Skeletal muscle satellite cell (primary cell): ENCODE measurements around the gene TMOD1.

Experiments
- H3K27me3 ChIP-seq: 2 replicates; pipeline ENCODE4 v1.7.0; 2013; ENCODE audit warnings: low read length; ENCODE audit not compliant: control insufficient read depth, insufficient read depth
- H3K36me3 ChIP-seq: 2 replicates; pipeline ENCODE4 v1.7.0; 2013; ENCODE audit warnings: mild to moderate bottlenecking, control low read depth, low read length; ENCODE audit not compliant: insufficient read depth
- H3K4me1 ChIP-seq: 2 replicates; pipeline ENCODE4 v1.7.0; 2013; ENCODE audit warnings: low read length; ENCODE audit not compliant: control insufficient read depth, insufficient read depth
- H3K4me2 ChIP-seq: 2 replicates; pipeline ENCODE4 v1.7.0; 2013; ENCODE audit warnings: mild to moderate bottlenecking, low read length
- H3K4me3 ChIP-seq: 2 replicates; pipeline ENCODE4 v1.7.0; 2013; ENCODE audit warnings: low read length
- H3K9ac ChIP-seq: 2 replicates; pipeline ENCODE4 v1.7.0; 2013; ENCODE audit warnings: mild to moderate bottlenecking, low read depth, low read length, moderate library complexity
- H3K9me3 ChIP-seq: replicated peaks from 2 replicates; pipeline ENCODE4 v1.7.0; 2013; ENCODE audit warnings: mild to moderate bottlenecking, control low read depth, low read length

The TMOD1 gene

GRCh38 chr9:97555164-97555563 lies 53.7 kb downstream of the TMOD1 start:
- Histone ChIP-seq H3K9ac (no peak overlapping the region), H3K4me3 (no peak overlapping the region), H3K9me3 (no peaks in the 10 kb centered on the region), H3K36me3 (no peaks in the 10 kb centered on the region), H3K4me2 (no peak overlapping the region), H3K4me1 (no peaks in the 10 kb centered on the region), H3K27me3 (peaks cover 33% of the 10 kb centered on the region)

GRCh38 chr9:97556036-97556720 lies 54.7 kb downstream of the TMOD1 start:
- Histone ChIP-seq H3K4me1 (no peaks in the 10 kb centered on the region), H3K4me2 (no peak overlapping the region), H3K27me3 (peaks cover 33% of the 10 kb centered on the region), H3K4me3 (no peak overlapping the region), H3K9ac (no peak overlapping the region), H3K36me3 (no peaks in the 10 kb centered on the region), H3K9me3 (no peaks in the 10 kb centered on the region)

GRCh38 chr9:97556721-97557605 lies 55.5 kb downstream of the TMOD1 start:
- Histone ChIP-seq H3K4me1 (no peaks in the 10 kb centered on the region), H3K36me3 (no peaks in the 10 kb centered on the region), H3K4me3 (no peak overlapping the region), H3K9me3 (no peaks in the 10 kb centered on the region), H3K27me3 (peaks cover 33% of the 10 kb centered on the region), H3K4me2 (no peak overlapping the region), H3K9ac (no peak overlapping the region)

- H3K9ac ChIP-seq = no peak overlapping the region
- no peaks in the 10 kb centered on the region for H3K4me1 ChIP-seq
- H3K9me3 ChIP-seq = no peaks in the 10 kb centered on the region
- no peak overlapping the region for H3K4me3 ChIP-seq
- no peaks in the 10 kb centered on the region for H3K36me3 ChIP-seq
- no peak overlapping the region for H3K4me2 ChIP-seq
- H3K27me3 ChIP-seq = peaks cover 35% of the 10 kb centered on the region
Observed at GRCh38 chr9:97557606-97558095, 56.2 kb downstream of the TMOD1 start.

GRCh38 chr9:97558701-97559101 lies 57.2 kb downstream of the TMOD1 start:
- H3K4me3 ChIP-seq = no peak overlapping the region
- H3K9me3 ChIP-seq = no peaks in the 10 kb centered on the region
- H3K4me2 ChIP-seq = no peak overlapping the region
- no peaks in the 10 kb centered on the region for H3K4me1 ChIP-seq
- H3K27me3 ChIP-seq = peaks cover 32% of the 10 kb centered on the region
- H3K36me3 ChIP-seq = no peaks in the 10 kb centered on the region
- no peak overlapping the region for H3K9ac ChIP-seq

GRCh38 chr9:97559111-97559514 lies 57.6 kb downstream of the TMOD1 start:
- Histone ChIP-seq H3K9ac (no peak overlapping the region), H3K4me1 (no peaks in the 10 kb centered on the region), H3K36me3 (no peaks in the 10 kb centered on the region), H3K4me2 (no peak overlapping the region), H3K9me3 (no peaks in the 10 kb centered on the region), H3K27me3 (peaks cover 32% of the 10 kb centered on the region), H3K4me3 (no peak overlapping the region)

- H3K4me3 ChIP-seq = no peak overlapping the region
- peaks cover 27% of the 10 kb centered on the region for H3K27me3 ChIP-seq
- H3K36me3 ChIP-seq = no peaks in the 10 kb centered on the region
- H3K9me3 ChIP-seq = no peaks in the 10 kb centered on the region
- H3K9ac ChIP-seq = no peak overlapping the region
- no peak overlapping the region for H3K4me2 ChIP-seq
- H3K4me1 ChIP-seq = no peaks in the 10 kb centered on the region
Observed at GRCh38 chr9:97560154-97560553, 58.7 kb downstream of the TMOD1 start.

- H3K4me3 ChIP-seq = no peak overlapping the region
- H3K4me2 ChIP-seq = no peak overlapping the region
- no peak overlapping the region for H3K9ac ChIP-seq
- no peaks in the 10 kb centered on the region for H3K36me3 ChIP-seq
- no peaks in the 10 kb centered on the region for H3K9me3 ChIP-seq
- H3K4me1 ChIP-seq = no peaks in the 10 kb centered on the region
- H3K27me3 ChIP-seq = peaks cover 24% of the 10 kb centered on the region
Observed at GRCh38 chr9:97560851-97561250, 59.4 kb downstream of the TMOD1 start.

- peaks cover 17% of the 10 kb centered on the region for H3K27me3 ChIP-seq
- H3K9ac ChIP-seq = no peak overlapping the region
- H3K4me2 ChIP-seq = no peak overlapping the region
- H3K9me3 ChIP-seq = no peaks in the 10 kb centered on the region
- H3K4me1 ChIP-seq = no peaks in the 10 kb centered on the region
- no peak overlapping the region for H3K4me3 ChIP-seq
- H3K36me3 ChIP-seq = no peaks in the 10 kb centered on the region
Observed at GRCh38 chr9:97561501-97561900, 60.0 kb downstream of the TMOD1 start.

GRCh38 chr9:97562542-97562941 lies 61.1 kb downstream of the TMOD1 start:
- peaks cover 14% of the 10 kb centered on the region for H3K27me3 ChIP-seq
- H3K36me3 ChIP-seq = no peaks in the 10 kb centered on the region
- H3K9ac ChIP-seq = no peak overlapping the region
- H3K4me3 ChIP-seq = no peak overlapping the region
- no peaks in the 10 kb centered on the region for H3K9me3 ChIP-seq
- no peaks in the 10 kb centered on the region for H3K4me1 ChIP-seq
- H3K4me2 ChIP-seq = no peak overlapping the region

- Histone ChIP-seq H3K4me2 (no peak overlapping the region), H3K9me3 (no peaks in the 10 kb centered on the region), H3K4me3 (no peak overlapping the region), H3K27me3 (peaks cover 23% of the 10 kb centered on the region), H3K9ac (no peak overlapping the region), H3K36me3 (no peaks in the 10 kb centered on the region), H3K4me1 (no peaks in the 10 kb centered on the region)
Observed at GRCh38 chr9:97563458-97564135, 62.1 kb downstream of the TMOD1 start.
